Activated CD4-positive, alpha-beta T cell treated with anti-CD3 and anti-CD28 coated beads, Interleukin-2, amount 50 U/mL, for 4 hours (primary cell): Measurements from ENCODE around the gene UBXN6.

Experiments
- DNase-seq, 2 experiments: peaks; one replicate each; pipeline ENCODE4 v3.0.0-alpha.2; 2020

The UBXN6 gene

GRCh38 chr19:4402171-4403004 is 55.2 kb downstream of the UBXN6 start, which contains the start of gene CHAF1A:
Gene CHAF1A, plus strand, starts transcription at chr19:4402640. Its CDS starts 123 bp downstream, at chr19:4402763.
- DNase-seq, result peak; percentile 98 to 99

- no peak for DNase-seq
These were observed 55.8 kb downstream of the UBXN6 start for GRCh38 chr19:4401769-4402170.

GRCh38 chr19:4400135-4400936 is 57.3 kb downstream of the UBXN6 start, which contains the start of gene SH3GL1:
Gene SH3GL1, minus strand, starts transcription at chr19:4400547. Its CDS starts 179 bp downstream, at chr19:4400368.
- DNase-seq, result peak; percentile 86 to 88

- no peak for DNase-seq
These were observed 57.8 kb downstream of the UBXN6 start for GRCh38 chr19:4399812-4400134.

GRCh38 chr19:4396949-4397783 is 60.4 kb downstream of the UBXN6 start:
- no peak for DNase-seq
